ENCODE measurements around the gene RGS7BP.

RGS7BP gene

GRCh38 chr5:64505769-64506566 lies at the start of gene RGS7BP:
Gene RGS7BP, plus strand, starts transcription at chr5:64506015. Its CDS starts 610 bp downstream, at chr5:64506625.
- no peak for DNase-seq (ENCODE audit: low read depth)

GRCh38 chr5:64457846-64458245 lies 48.0 kb upstream of the RGS7BP start:
- no peak for DNase-seq (ENCODE audit: low read depth)

- DNase-seq (ENCODE audit: low read depth): no peak
These were observed 46.9 kb upstream of the RGS7BP start for GRCh38 chr5:64458948-64459347.

- no peak for DNase-seq (ENCODE audit: low read depth)
These were observed 43.4 kb upstream of the RGS7BP start for GRCh38 chr5:64462391-64462790.

GRCh38 chr5:64486163-64486562 lies 19.7 kb upstream of the RGS7BP start:
- no peak for DNase-seq (ENCODE audit: low read depth)

DNA sequence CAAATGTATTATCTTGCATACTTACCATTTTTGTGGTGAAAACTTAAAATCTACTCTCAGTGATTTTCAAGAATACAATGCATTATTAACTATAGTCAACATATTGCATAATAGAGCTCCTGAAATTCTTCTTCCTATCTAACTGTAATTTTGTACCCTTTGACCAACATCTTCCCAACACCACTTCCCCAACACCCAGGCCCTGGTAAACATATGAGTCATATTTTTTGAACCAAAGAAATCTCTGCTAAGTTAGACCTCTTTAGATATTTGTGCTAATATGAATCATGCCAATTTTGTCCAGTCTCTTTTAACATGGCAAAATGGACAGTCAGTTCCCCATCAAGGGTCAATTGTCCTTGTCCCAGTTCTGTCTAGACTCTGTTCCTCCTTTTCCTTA lies 18.5 kb upstream of the RGS7BP start:
- DNase-seq (ENCODE audit: low read depth): no peak

GRCh38 chr5:64489857-64490256 lies 16.0 kb upstream of the RGS7BP start:
- DNase-seq (ENCODE audit: low read depth): no peak

DNA sequence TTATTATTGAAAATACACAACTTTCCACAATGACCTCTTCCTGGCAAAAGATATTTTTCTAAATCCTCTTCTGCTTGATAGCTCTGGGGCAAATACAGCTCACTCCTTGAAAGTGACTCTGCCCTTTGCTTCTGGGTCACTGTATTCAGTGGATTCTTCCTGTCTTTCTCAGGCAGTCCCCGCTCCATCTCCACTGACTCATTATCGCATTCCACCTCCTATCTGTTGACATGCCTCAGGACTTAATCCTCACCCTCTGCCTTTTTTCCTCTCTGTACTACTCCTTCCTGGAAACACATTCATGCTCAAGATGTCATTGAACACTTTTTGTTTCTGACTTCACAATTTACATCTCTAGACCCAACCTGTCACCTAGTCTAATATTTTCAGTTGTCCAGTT lies 8.4 kb upstream of the RGS7BP start:
- no peak for DNase-seq (ENCODE audit: low read depth)

DNA sequence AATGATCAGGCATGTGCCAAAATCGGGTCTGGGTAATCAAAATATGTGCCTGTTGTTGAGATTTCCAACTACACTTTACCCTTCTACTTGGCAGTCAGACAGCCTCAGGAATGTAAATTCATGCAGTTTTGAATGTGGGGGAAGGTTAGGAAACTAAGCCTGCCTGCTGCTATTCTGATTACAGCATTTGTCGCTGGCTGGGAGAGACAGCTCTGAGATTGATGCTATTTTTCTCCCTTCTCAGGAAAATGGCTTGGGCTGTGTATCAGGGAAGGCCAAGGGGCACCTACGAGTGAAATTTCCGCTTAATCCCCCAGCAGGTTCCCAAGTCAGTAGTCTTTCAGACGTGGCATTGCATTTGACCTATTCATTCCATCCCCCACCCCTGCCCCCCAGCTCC lies 3.6 kb upstream of the RGS7BP start:
- DNase-seq (ENCODE audit: low read depth): no peak

- DNase-seq (ENCODE audit: low read depth): no peak
These were observed 900 bp downstream of the RGS7BP start for GRCh38 chr5:64506567-64507263.

DNA sequence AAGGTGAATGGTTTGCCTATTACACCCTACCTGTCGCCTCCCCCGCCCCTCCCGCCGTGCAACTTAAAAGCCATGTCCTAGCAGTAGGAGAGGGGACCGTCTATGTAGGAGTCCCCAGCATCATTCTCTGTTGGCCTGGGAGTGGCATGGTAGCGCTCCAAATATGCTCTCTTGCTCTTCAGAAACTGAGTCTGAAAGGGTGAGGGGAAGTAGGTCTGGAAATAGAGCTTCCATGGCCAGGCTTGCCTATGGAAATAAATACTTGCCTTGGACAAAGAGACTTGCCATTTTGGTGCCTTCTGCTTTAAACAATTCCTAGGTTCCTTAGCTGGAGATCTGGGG lies 1.4 kb downstream of the RGS7BP start:
- DNase-seq (ENCODE audit: low read depth): no peak

DNA sequence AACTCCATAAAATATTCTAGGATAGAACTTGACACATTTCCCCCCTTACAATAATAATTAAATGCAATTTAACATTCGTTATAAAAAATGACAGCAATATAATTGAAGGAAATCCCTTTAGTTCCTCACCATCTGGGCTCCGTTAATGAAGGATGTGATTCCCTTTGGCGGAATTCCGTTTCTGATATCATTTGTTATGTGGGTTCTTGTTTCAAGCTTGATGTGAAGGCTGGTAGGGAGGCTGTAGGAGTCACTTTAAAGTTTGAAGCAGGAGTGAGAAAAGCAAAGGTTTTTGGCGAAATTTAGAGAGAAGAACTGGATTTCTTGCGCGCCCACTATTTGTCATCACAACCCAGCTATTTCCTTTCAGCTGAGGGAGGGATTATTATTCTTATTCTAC lies 4.0 kb downstream of the RGS7BP start:
- no peak for DNase-seq (ENCODE audit: low read depth)

GRCh38 chr5:64513492-64513891 lies 7.7 kb downstream of the RGS7BP start:
- DNase-seq (ENCODE audit: low read depth): no peak

- DNase-seq (ENCODE audit: low read depth): no peak
These were observed 8.8 kb downstream of the RGS7BP start for GRCh38 chr5:64514612-64515011.

DNA sequence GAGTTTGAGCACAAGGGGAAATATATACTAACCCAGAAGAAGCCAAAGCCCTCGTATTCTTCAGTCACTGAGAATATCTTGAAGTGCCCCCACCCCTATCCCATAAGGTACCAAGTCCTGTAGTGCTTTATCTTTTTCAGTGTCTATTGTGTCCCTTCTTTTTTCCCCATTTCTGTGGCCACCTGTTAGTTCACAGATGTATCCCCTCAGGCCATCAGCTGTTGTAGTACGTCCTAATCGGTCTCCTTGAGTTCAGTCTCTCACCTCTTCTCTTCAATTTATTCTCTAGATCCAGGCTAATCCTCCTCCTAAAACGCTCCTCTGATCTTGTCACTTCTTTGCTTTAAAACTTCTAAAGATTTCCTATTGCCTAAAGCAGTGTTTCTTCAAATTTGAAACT lies 10.4 kb downstream of the RGS7BP start:
- no peak for DNase-seq (ENCODE audit: low read depth)

- DNase-seq (ENCODE audit: low read depth): no peak
These were observed 13.0 kb downstream of the RGS7BP start for GRCh38 chr5:64518793-64519192.

DNA sequence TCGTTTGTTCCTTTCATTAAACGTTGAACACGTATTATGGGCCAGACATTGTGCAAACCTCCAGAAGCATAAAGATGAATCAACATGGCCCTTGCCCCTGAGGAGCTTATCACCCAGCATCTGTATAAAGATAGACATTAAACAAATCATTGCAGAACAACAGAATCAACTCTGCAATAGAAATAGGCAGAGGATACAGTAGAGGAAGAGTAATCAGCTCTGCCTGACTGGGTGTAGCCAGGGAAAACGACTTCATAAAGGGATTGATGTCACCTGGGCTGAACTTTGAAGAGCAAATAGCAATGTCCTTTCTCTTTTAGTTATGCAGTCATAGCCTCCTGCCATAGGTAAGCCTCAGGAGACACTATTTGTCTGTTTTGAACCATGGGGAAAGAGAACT lies 13.4 kb downstream of the RGS7BP start:
- DNase-seq (ENCODE audit: low read depth): no peak

GRCh38 chr5:64526734-64527439 lies 21.1 kb downstream of the RGS7BP start:
- no peak for DNase-seq (ENCODE audit: low read depth)

- no peak for DNase-seq (ENCODE audit: low read depth)
These were observed 24.3 kb downstream of the RGS7BP start for GRCh38 chr5:64530076-64530475.

DNA sequence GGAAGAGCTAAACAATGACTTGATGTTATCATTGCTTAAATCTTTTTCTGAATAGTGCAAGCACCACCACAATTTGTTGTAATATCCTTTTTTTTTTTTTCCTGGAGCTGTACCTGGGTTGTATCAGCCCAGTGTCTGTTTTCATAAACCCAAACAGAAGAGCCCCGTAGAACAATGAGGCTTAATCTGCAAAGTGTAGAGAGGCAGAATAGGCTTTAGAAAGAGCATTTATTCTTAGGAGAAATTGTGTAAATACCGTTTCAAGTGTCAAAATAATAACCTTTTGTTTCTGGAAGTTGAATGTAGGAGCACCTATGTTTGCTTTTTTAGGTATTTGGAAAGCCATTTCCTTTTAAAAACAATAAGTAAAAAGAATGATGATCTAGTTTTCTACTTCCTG lies 26.4 kb downstream of the RGS7BP start:
- DNase-seq (ENCODE audit: low read depth): no peak

GRCh38 chr5:64532657-64533056 lies 26.8 kb downstream of the RGS7BP start:
- no peak for DNase-seq (ENCODE audit: low read depth)

DNA sequence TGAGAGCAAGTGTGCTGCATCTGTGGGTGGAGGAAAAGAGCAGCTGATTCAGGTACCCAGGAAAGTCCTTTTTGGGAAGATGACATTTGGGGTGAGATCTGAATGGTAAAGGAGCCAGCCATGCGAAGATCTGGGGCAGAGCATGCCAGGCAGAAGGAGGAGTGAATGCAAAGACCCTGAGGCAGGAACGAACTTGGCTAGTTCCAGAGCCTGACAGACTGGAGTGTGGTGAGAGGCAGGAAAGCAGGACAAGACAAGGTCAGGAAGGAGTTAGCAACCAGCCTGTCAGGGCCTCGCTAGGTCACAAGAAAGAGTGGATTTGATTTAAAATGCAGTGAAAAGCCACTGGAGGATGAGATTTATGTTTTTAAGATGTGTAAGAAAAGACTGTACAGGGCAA lies 28.2 kb downstream of the RGS7BP start:
- DNase-seq (ENCODE audit: low read depth): no peak

DNA sequence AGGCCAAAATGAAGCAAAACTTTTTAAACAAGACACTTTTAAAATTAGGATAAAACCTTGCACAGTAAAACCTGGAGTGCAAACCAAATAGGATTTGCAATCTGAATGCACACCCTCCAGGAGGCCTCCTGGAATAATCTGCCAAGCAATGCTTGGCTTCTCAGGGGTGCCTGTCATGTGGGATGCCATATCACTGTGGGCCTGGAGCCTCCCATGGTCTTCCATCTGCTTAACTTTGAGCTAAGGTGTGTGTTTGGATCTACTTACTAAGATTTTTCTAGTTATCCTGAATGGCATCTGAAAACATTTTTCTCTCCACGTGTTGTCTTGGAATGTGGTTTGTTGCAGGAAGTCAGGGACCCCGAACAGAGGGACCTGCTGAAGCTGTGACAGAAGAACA lies 52.1 kb downstream of the RGS7BP start:
- no peak for DNase-seq (ENCODE audit: low read depth)

All from stimulated activated CD8-positive, alpha-beta memory T cell treated with anti-CD3 and anti-CD28 coated beads, Interleukin-15, amount 100 ng/mL, for 24 hours (primary cell).